ENCODE measurements around the gene NACC2.
A peak's percentile ranks its signal among the peaks of the same experiment; 100 is the strongest.

The NACC2 gene

DNA sequence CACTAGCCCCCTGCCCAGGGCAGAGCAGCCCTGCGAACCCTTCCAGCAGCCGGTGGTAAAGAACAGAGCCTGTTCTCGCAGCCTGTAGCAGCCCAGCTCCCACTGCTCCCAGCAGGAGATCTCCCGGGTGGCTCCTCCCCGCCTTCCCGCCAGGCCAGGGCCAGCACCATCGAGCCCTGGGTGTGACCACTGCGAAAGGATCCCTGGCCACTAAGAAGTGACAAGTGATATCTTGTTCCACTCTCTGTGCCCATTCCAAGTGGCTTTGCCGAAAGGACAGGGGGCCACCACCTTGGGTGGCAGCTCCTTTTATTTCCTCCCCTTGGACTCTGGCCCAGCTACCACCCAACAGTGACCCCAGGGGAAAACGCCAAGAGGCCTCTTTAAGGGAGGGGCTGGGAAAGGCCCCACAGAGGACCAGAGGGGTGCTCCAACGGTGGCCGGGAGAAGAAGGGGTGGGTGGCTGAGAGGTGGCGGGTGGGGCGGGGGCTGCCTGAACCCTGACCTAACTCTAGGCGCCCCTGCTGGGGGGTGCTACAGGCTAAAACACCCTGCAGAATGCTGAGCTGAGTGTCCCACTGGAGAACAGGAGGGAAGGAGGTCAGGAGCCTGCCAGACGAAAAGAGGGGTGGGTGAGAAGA, 1.6 kb downstream of the NACC2 start:
- peaks cover 4 to 58% (median 53%) of the 10 kb centered on the region in 5 donors for H3K4me1 ChIP-seq (ENCODE audit: control insufficient read depth in 5 of 5, insufficient read depth in 5 of 5, low read length in 5 of 5)
- H3K27me3 ChIP-seq (ENCODE audit: control insufficient read depth in 5 of 5, insufficient read depth in 4 of 5, low read length in 5 of 5), result peaks cover 0 to 2% (median 0%) of the 10 kb centered on the region in 5 donors
- H3K9ac ChIP-seq (ENCODE audit: low read length in 5 of 5), result peak overlapping the region in 3 of 5 donors; percentile 79 to 87 (median 86)
- H3K9me3 ChIP-seq (ENCODE audit: control insufficient read depth in 5 of 5, low read length in 5 of 5), result no peaks in the 10 kb centered on the region
- H3K36me3 ChIP-seq (ENCODE audit: control insufficient read depth in 5 of 5, insufficient read depth in 5 of 5, low read length in 5 of 5), result peaks cover 0 to 10% (median 6%) of the 10 kb centered on the region in 5 donors
- peak overlapping the region; percentile 81 for H3K27ac ChIP-seq (ENCODE audit: low read depth, low read length)
- peak overlapping the region; percentile 40 to 77 (median 66) for H3K4me3 ChIP-seq (ENCODE audit: low read depth in 1 of 5, low read length in 5 of 5)

DNA sequence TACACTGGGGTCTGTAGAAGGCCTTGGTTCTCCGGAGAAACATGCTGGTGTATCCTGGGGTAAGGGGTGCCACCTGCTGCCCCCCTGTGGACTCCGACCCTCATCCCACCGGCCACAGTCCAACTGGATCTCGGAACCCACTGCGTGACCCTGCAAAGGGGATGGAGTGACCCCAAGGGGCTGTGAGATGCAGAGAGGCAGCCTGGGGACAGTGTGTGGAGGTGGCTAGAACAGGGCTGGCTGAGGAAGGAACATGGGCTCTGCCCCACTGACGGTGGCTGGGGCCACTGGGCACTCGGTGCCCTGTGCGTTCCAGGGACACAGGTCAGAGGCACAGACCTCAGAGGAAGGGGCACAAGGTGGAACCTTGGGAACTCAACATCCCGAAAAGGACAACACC, 2.3 kb downstream of the NACC2 start:
- peak overlapping the region in 2 of 5 donors; percentile 3 to 87 for H3K9ac ChIP-seq (ENCODE audit: low read length in 5 of 5)
- H3K27ac ChIP-seq (ENCODE audit: low read depth, low read length), result peak overlapping the region; percentile 81
- peak overlapping the region in 1 of 5 donors; percentile 66 for H3K4me3 ChIP-seq (ENCODE audit: low read depth in 1 of 5, low read length in 5 of 5)
- H3K4me1 ChIP-seq (ENCODE audit: control insufficient read depth in 5 of 5, insufficient read depth in 5 of 5, low read length in 5 of 5), result peaks cover 6 to 65% (median 58%) of the 10 kb centered on the region in 5 donors
- peaks cover 0 to 10% (median 6%) of the 10 kb centered on the region in 5 donors for H3K36me3 ChIP-seq (ENCODE audit: control insufficient read depth in 5 of 5, insufficient read depth in 5 of 5, low read length in 5 of 5)
- H3K27me3 ChIP-seq (ENCODE audit: control insufficient read depth in 5 of 5, insufficient read depth in 4 of 5, low read length in 5 of 5), result no peaks in the 10 kb centered on the region
- H3K9me3 ChIP-seq (ENCODE audit: control insufficient read depth in 5 of 5, low read length in 5 of 5), result no peaks in the 10 kb centered on the region

- Histone ChIP-seq H3K27me3 (ENCODE audit: control insufficient read depth in 5 of 5, insufficient read depth in 4 of 5, low read length in 5 of 5) (no peaks in the 10 kb centered on the region), H3K27ac (ENCODE audit: low read depth, low read length) (no peak overlapping the region), H3K36me3 (ENCODE audit: control insufficient read depth in 5 of 5, insufficient read depth in 5 of 5, low read length in 5 of 5) (peaks cover 0 to 10% (median 6%) of the 10 kb centered on the region in 5 donors), H3K9ac (ENCODE audit: low read length in 5 of 5) (peak overlapping the region in 1 of 5 donors; percentile 3), H3K4me3 (ENCODE audit: low read depth in 1 of 5, low read length in 5 of 5) (no peak overlapping the region), H3K9me3 (ENCODE audit: control insufficient read depth in 5 of 5, low read length in 5 of 5) (no peaks in the 10 kb centered on the region), H3K4me1 (ENCODE audit: control insufficient read depth in 5 of 5, insufficient read depth in 5 of 5, low read length in 5 of 5) (peaks cover 6 to 70% (median 62%) of the 10 kb centered on the region in 5 donors)
Measured at GRCh38 chr9:136092353-136092650, 2.8 kb downstream of the NACC2 start.

- Histone ChIP-seq H3K4me1 (ENCODE audit: control insufficient read depth in 5 of 5, insufficient read depth in 5 of 5, low read length in 5 of 5) (peaks cover 6 to 75% (median 68%) of the 10 kb centered on the region in 5 donors), H3K9ac (ENCODE audit: low read length in 5 of 5) (peak overlapping the region in 1 of 5 donors; percentile 21), H3K36me3 (ENCODE audit: control insufficient read depth in 5 of 5, insufficient read depth in 5 of 5, low read length in 5 of 5) (peaks cover 0 to 10% (median 6%) of the 10 kb centered on the region in 5 donors), H3K4me3 (ENCODE audit: low read depth in 1 of 5, low read length in 5 of 5) (no peak overlapping the region), H3K27ac (ENCODE audit: low read depth, low read length) (no peak overlapping the region), H3K9me3 (ENCODE audit: control insufficient read depth in 5 of 5, low read length in 5 of 5) (no peaks in the 10 kb centered on the region), H3K27me3 (ENCODE audit: control insufficient read depth in 5 of 5, insufficient read depth in 4 of 5, low read length in 5 of 5) (no peaks in the 10 kb centered on the region)
Measured at GRCh38 chr9:136091582-136092352, 3.3 kb downstream of the NACC2 start.

DNA sequence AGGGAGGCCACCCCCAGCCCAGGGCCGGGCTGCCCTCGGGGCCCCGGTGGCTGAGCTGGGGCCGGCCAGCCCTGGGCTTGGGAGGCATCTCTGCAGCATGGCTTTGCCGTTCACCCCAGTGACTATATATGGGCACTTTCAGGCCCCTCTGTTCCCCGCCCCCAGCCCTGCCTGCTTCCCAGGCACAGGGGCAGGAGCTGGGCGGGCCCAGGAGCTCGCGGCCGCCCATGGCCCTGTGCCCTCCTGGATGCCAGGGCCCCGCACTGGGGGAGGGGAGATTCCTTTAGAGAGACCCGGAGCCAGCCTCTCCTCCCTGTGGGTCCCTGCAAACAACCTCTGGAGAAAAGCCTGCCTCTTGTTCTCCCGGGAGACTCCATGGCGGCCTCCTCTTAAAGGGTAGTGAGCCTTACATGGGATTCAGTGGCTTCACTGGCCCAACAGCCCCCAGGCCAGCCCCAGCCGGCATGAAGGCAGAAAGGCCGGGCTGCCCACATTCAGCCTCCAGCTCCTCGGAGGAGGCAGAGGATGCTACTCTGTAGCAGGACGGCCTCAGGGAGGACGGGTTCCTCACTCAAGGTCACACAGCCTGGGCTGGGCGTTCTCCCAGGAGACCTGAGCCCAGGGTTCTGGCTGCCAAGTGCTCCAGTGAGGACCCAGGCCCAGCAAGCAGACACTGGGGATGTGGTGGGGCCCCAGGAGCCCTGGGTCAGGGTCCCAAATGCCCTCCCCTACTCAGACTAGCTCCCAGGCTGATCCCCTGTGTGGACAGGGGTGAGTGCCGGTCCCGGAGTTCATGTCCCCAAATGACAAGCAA, 4.1 kb downstream of the NACC2 start:
- Histone ChIP-seq H3K36me3 (ENCODE audit: control insufficient read depth in 5 of 5, insufficient read depth in 5 of 5, low read length in 5 of 5) (peaks cover 0 to 10% (median 6%) of the 10 kb centered on the region in 5 donors), H3K27ac (ENCODE audit: low read depth, low read length) (no peak overlapping the region), H3K9me3 (ENCODE audit: control insufficient read depth in 5 of 5, low read length in 5 of 5) (no peaks in the 10 kb centered on the region), H3K4me3 (ENCODE audit: low read depth in 1 of 5, low read length in 5 of 5) (no peak overlapping the region), H3K4me1 (ENCODE audit: control insufficient read depth in 5 of 5, insufficient read depth in 5 of 5, low read length in 5 of 5) (peaks cover 6 to 79% (median 72%) of the 10 kb centered on the region in 5 donors), H3K9ac (ENCODE audit: low read length in 5 of 5) (peak overlapping the region in 1 of 5 donors; percentile 21), H3K27me3 (ENCODE audit: control insufficient read depth in 5 of 5, insufficient read depth in 4 of 5, low read length in 5 of 5) (no peaks in the 10 kb centered on the region)

DNA sequence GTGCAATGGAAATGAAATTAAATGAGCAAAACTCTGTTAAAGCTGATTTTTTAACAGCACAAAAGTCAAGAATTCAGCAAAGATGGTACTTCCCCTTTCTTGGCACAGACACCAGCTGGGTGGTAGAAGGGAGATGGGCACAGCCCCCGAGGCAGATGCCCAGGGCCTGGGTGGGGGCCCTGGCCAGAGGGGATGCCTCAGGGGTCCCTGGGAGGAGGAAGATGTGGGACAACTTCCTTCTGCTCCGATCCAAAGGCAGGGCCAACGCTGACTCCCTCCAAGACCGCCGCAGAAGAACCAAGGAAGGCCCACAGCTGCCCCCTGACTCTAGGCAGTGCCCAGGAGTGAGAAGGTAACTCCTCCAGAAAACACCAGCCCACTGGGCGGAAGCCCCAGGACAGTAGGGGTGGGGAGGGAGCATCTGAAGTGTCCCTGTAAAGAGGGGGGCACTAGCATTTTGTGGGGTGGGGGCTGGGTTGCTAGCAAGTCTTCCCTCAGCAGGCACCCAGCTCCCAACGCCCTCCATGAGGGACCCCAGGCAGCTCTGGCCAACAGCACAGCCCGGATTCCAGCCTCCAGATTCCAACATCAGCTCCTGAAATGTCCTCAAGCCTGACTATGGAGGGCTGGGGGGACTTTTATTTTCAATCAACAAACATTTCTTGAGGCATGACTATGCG, 4.9 kb downstream of the NACC2 start:
- peak overlapping the region in 1 of 5 donors; percentile 21 for H3K9ac ChIP-seq (ENCODE audit: low read length in 5 of 5)
- H3K27ac ChIP-seq (ENCODE audit: low read depth, low read length), result no peak overlapping the region
- H3K4me3 ChIP-seq (ENCODE audit: low read depth in 1 of 5, low read length in 5 of 5), result no peak overlapping the region
- no peaks in the 10 kb centered on the region for H3K9me3 ChIP-seq (ENCODE audit: control insufficient read depth in 5 of 5, low read length in 5 of 5)
- H3K4me1 ChIP-seq (ENCODE audit: control insufficient read depth in 5 of 5, insufficient read depth in 5 of 5, low read length in 5 of 5), result peaks cover 6 to 81% (median 72%) of the 10 kb centered on the region in 5 donors
- H3K27me3 ChIP-seq (ENCODE audit: control insufficient read depth in 5 of 5, insufficient read depth in 4 of 5, low read length in 5 of 5), result no peaks in the 10 kb centered on the region
- H3K36me3 ChIP-seq (ENCODE audit: control insufficient read depth in 5 of 5, insufficient read depth in 5 of 5, low read length in 5 of 5), result peaks cover 0 to 10% (median 6%) of the 10 kb centered on the region in 5 donors

DNA sequence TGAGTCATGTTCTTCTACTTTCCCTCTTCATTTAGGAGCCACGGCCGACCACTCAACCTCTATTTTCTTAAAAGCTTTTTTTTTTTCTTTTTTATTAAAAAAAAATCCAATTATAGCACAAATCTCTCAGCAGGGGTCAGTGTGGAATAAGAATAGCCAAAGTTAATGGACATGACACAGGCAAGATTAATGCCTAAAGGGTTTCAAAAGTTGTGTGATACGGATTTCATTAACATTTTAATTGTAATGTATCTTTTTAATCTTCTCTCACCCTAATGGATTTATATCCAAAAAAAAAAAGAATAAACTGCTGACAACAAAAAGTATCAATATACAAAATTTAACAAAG, 5.4 kb downstream of the NACC2 start:
- Histone ChIP-seq H3K27me3 (ENCODE audit: control insufficient read depth in 5 of 5, insufficient read depth in 4 of 5, low read length in 5 of 5) (no peaks in the 10 kb centered on the region), H3K9ac (ENCODE audit: low read length in 5 of 5) (no peak overlapping the region), H3K36me3 (ENCODE audit: control insufficient read depth in 5 of 5, insufficient read depth in 5 of 5, low read length in 5 of 5) (peaks cover 0 to 10% (median 6%) of the 10 kb centered on the region in 5 donors), H3K27ac (ENCODE audit: low read depth, low read length) (no peak overlapping the region), H3K4me3 (ENCODE audit: low read depth in 1 of 5, low read length in 5 of 5) (no peak overlapping the region), H3K4me1 (ENCODE audit: control insufficient read depth in 5 of 5, insufficient read depth in 5 of 5, low read length in 5 of 5) (peaks cover 6 to 81% (median 75%) of the 10 kb centered on the region in 5 donors), H3K9me3 (ENCODE audit: control insufficient read depth in 5 of 5, low read length in 5 of 5) (no peaks in the 10 kb centered on the region)

DNA sequence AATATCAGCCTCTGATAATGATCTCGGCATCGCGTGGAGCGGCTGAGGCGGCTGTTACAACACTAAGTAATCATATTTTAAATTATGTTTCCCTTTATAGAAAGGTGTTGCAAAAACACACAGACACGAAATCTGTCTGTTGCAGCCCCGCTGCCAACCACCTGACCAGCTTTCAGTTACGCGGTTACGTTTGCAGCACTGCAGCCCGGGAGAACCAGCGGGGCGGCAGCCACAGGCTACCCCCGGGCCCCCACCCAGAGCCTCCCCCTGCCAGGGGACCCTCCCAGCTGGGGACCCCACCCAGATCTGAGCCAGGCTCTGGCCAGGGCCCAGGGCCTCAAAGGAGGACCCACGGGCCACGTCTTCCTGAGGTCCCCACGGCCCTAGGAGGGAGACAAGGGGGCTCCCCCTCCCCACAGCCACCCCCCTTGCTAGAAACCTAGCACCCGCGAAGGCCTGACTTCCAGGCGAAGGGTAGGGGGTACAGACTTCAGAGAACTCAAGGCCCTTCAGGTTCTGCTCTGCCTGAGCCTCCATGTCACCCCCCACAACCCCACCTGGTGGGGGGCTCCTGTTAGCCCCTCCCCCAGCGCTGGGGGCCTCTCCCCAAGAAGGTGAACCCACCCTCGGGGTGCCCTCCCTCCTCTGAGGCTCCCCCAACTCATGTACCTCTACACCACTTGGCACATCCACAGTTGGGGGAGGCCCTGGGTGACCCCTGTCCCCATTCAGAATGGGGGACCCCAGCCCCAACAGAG, 6.0 kb downstream of the NACC2 start:
- Histone ChIP-seq H3K4me1 (ENCODE audit: control insufficient read depth in 5 of 5, insufficient read depth in 5 of 5, low read length in 5 of 5) (peaks cover 6 to 81% (median 77%) of the 10 kb centered on the region in 5 donors), H3K9me3 (ENCODE audit: control insufficient read depth in 5 of 5, low read length in 5 of 5) (no peaks in the 10 kb centered on the region), H3K4me3 (ENCODE audit: low read depth in 1 of 5, low read length in 5 of 5) (no peak overlapping the region), H3K36me3 (ENCODE audit: control insufficient read depth in 5 of 5, insufficient read depth in 5 of 5, low read length in 5 of 5) (peaks cover 0 to 11% (median 6%) of the 10 kb centered on the region in 5 donors), H3K27ac (ENCODE audit: low read depth, low read length) (no peak overlapping the region), H3K9ac (ENCODE audit: low read length in 5 of 5) (peak overlapping the region in 2 of 5 donors; percentile 30 to 41), H3K27me3 (ENCODE audit: control insufficient read depth in 5 of 5, insufficient read depth in 4 of 5, low read length in 5 of 5) (no peaks in the 10 kb centered on the region)

DNA sequence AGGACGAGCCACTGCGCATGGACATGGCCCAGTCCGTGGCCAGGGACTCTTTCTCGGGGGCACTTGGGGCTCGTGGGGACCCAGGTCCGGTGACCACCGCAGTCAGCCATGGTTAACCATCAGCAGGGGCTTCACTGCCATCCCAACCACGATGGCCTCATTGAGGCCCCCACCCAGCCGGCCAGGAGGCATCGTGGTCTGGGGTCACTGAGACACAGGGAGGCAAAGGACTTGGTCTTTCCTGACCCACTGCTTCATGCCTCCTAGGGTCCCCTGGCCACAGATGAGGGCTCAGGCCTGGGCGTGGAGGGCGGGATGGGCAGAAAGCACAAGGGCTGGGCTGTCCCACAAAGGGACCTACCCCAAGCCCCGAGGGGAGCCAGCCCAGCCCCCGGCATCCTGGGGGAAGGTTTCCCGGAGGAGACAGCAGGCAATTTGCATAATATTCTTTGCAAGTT, 6.6 kb downstream of the NACC2 start:
- H3K27me3 ChIP-seq (ENCODE audit: control insufficient read depth in 5 of 5, insufficient read depth in 4 of 5, low read length in 5 of 5), result no peaks in the 10 kb centered on the region
- H3K36me3 ChIP-seq (ENCODE audit: control insufficient read depth in 5 of 5, insufficient read depth in 5 of 5, low read length in 5 of 5), result peaks cover 0 to 16% (median 9%) of the 10 kb centered on the region in 5 donors
- H3K9me3 ChIP-seq (ENCODE audit: control insufficient read depth in 5 of 5, low read length in 5 of 5), result no peaks in the 10 kb centered on the region
- H3K4me3 ChIP-seq (ENCODE audit: low read depth in 1 of 5, low read length in 5 of 5), result no peak overlapping the region
- peaks cover 6 to 75% (median 71%) of the 10 kb centered on the region in 5 donors for H3K4me1 ChIP-seq (ENCODE audit: control insufficient read depth in 5 of 5, insufficient read depth in 5 of 5, low read length in 5 of 5)
- peak overlapping the region in 1 of 5 donors; percentile 39 for H3K9ac ChIP-seq (ENCODE audit: low read length in 5 of 5)
- no peak overlapping the region for H3K27ac ChIP-seq (ENCODE audit: low read depth, low read length)

All from subcutaneous abdominal adipose tissue (tissue), 5 donors.